HTERT RPE-1 (cell line): ENCODE results near the gene TEKT5.
"Not testable (repeated sequence)": the region's sequence is repeated elsewhere in the genome, so short reads cannot be mapped to it uniquely, and the experiment has no call there.

ENCODE experiments used
- in situ Hi-C: fragments of 300-500 bp; cut with MboI; formaldehyde crosslinking; loops from 4 replicates; pipeline ENCODE4 v1.14.3; 2020; ENCODE audit warnings: low sequenced_read_pairs

TEKT5 gene

GRCh38 chr16:10685709-10686108 lies 9.0 kb downstream of the TEKT5 start:
- in situ Hi-C loops, result no loop called here

DNA sequence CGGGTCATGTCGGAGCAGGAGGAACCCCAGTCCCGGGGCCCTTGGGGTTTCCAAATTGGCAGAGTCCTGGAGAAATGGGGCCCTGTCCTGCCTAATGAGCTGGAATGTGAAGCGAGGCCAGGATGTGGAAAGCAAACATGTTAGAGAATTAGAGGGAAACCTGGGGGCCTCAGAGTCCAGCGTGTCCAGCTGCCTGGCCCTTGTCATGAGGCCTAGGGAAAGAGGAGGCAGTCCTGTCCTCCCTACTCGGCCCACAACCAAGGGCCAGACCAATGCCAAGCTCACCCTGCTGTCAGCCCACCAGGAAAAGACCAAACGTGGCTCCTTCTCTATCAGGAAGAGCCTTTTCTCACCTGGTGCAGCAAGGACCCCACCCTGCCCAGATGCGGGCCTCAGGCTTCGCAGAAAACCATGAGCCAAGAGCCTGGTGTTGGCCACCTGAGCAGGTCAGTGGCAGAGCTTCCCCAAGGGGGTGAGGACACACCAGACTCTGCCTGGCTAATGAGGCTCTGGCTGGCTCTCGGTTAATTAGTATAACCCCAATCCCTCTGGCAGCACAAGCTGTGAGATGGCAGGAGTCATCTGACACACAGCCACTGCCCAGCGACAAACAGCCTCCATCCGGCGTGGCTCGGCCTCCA lies 10.1 kb downstream of the TEKT5 start:
- in situ Hi-C loops, result no loop called here

GRCh38 chr16:10683170-10683569 lies 11.6 kb downstream of the TEKT5 start:
- in situ Hi-C loops, result no loop called here

DNA sequence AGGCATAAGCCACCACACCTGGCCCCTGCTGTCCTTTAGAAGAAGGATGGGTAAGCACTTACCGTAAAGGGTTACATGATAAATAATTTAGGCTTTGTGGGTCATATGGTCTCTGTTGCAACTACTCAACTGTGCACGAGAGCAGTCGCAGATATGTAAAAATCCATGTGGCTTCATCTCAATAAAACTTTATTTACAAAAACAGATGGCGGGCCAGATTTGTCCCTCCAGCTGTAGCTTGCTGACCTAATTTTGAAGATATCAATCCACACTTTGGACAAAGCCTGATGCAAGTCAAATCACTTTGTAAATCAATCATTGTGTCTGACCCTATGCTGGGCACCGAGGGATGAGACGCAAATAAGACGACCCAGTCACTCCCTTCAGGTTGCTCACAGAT lies 12.1 kb downstream of the TEKT5 start:
- in situ Hi-C loops, result no loop called here

- in situ Hi-C loops, result no loop called here
These were observed 13.1 kb downstream of the TEKT5 start for GRCh38 chr16:10681310-10682308.

DNA sequence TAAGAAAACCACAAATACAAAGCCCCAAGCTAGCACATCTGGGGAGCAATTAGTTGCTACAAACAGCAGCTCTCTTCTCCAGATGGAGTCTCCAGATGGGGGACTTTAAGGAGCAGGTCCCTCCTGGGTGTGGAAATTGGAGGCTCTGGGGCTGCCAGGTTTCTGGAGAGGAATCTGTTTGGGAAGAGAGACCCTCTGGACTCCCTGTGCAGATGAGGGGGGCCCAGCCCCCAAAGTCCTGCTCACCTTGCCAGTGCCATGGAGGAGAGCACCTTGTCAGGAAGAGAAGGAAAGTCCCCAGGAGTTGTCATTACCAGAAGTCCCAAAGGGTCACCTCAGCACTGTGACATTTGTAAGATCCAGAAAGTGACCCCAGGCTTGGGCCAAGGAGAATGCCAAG lies 14.8 kb downstream of the TEKT5 start:
- in situ Hi-C loops, result no loop called here

- in situ Hi-C loops, result not testable (repeated sequence)
These were observed 15.3 kb downstream of the TEKT5 start for GRCh38 chr16:10679441-10679840.

- in situ Hi-C loops, result no loop called here
These were observed 16.1 kb downstream of the TEKT5 start for GRCh38 chr16:10678655-10679054.

GRCh38 chr16:10676284-10676683 lies 18.4 kb downstream of the TEKT5 start:
- in situ Hi-C loops, result no loop called here

GRCh38 chr16:10675861-10676260 lies 18.9 kb downstream of the TEKT5 start:
- in situ Hi-C loops, result no loop called here

DNA sequence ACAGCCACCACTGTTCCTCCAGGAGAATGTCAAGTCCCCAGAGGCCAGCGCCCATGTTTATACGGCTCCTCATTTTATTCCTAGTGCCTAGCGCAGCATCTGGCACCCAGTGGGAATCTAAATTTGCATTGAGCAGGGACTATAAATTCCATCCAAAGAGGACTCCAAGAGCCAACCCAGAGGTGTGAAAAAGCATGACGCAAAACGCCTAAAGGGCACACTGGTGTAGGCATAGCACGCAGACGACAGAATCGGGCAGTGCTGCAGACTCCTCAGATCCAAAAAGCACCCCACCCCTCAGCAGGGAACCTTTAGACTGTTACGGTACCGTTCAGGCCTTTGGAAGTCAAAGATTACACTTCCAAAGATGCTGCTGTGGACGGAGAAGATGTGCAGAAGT lies 19.5 kb downstream of the TEKT5 start:
- in situ Hi-C loops, result no loop called here

DNA sequence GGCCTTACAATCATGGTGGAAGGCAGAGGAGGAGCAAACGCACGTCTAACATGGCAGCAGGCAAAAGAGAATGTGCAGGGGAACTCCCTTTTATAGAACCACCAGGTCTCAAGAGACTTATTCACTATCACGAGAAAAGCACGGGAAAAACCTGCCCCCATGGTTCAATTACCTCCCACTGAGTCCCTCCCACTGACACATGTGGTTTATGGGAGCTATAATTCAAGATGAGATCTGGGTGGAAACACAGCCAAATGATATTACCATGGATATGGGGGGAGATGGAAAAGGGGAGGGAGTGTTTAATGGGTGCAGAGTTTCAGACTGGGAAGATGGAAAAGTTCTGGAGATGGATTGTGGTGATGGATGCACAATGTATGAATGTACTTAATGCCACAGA lies 23.0 kb downstream of the TEKT5 start:
- in situ Hi-C loops, result no loop called here

DNA sequence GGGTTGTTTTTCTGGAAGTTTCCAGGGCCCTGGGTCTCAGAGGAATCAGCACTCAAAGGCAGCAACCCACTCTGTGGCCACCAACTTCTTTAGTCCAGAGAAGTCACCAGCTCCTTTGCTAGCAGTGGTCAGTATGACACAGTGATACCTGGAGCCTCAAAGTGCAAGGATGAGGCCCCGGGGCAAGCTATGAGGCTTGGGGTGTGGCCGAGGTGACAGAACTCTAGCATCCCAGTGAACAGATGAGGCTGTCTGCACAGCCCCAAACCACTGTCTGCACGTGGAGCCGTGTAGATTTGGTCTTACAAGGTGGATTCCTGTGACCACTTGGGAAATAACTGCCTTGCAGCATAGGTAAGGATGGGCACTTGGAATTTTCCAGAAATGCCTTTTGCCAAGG lies 24.9 kb downstream of the TEKT5 start:
- in situ Hi-C loops, result no loop called here

- in situ Hi-C loops, result no loop called here
These were observed 26.2 kb downstream of the TEKT5 start for GRCh38 chr16:10668322-10669045.

DNA sequence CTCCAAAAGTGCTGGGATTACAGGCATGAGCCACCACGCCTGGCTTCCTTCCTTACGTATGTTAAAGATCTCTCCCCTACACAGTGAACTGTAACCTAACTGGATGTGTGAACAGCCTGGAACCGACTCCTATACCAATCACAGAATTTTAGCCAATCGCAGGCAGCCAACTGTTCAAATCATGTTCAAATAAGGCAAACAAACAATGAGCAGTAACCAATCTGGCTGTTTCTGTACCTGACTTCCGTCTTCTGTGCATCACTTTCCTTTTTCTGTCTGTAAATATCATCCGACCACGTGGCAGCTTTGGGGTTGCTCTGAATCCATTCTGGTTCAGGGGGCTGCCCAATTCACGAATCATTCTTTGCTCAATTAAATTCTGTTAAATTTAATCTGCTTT lies 27.5 kb downstream of the TEKT5 start:
- in situ Hi-C loops, result no loop called here

DNA sequence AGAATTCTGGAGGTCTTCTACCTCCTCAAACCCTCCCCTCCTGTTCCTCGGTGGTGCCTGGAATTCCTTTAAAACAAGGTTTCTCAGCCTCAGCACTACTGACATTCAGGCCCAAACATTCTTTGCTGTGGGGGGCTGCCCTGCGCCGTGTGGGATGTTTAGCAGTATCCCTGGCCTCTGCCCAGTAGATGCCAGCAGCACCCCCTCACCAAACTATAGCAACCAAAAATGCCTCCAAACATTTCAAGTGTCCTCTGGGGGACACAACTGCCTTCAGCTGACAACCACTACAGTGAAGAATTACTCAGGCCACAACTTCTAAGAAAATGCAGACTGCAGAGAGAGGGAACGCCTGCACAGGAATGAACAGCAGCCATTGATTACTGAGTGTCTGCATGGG lies 28.4 kb downstream of the TEKT5 start:
- in situ Hi-C loops, result no loop called here

GRCh38 chr16:10665166-10665565 lies 29.6 kb downstream of the TEKT5 start:
- in situ Hi-C loops, result no loop called here

GRCh38 chr16:10664720-10665126 lies 30.0 kb downstream of the TEKT5 start:
- in situ Hi-C loops, result no loop called here

DNA sequence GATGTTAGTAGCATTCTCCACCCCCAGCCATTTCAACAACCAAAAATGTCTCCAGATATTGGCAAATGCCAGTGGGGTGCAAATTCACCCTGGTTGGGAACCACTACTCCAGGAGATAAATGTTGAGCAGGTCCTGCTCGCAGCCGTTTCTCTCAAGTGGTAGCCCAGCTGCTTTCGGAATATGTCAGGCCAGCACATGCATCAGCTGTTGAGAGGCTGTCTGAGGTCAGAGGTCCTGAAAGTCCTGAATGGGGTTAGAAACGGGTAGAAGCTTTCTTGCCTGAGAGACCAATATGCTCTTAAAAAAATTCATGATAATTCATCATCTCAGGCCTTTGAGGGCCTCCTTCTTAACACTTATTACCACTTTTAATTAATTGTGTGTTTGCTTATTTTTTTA lies 31.0 kb downstream of the TEKT5 start:
- in situ Hi-C loops, result no loop called here

- in situ Hi-C loops, result no loop called here
These were observed 31.6 kb downstream of the TEKT5 start for GRCh38 chr16:10663146-10663545.

DNA sequence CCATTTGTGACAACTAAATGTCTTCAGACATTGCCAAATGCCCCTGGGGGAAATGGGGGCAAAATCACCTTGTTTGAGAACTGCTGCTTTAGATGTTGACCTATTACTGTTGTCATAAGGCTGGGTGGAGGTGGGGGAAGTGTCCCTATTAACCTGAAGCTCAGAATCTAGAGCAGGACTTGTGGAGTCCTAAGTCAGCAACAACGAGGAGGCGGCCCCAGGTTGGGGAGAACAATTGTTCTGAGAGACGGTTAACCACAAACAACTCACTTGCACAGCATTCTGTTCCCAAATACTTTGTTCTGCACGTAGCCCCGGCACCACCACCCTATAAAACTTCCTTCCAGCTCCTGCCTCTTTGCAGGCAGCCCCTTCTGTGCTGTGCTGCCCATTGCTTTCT lies 32.5 kb downstream of the TEKT5 start:
- in situ Hi-C loops, result no loop called here

GRCh38 chr16:10661737-10662136 lies 33.0 kb downstream of the TEKT5 start:
- in situ Hi-C loops, result no loop called here
